Germinal center (tissue), 1 donor: Measurements from ENCODE around the gene PNPLA2.

Source experiments
- DNase-seq: peaks from one replicate; pipeline ENCODE4 v3.0.0; 2012; ENCODE audit warnings: mixed read lengths, low spot score

The PNPLA2 gene

GRCh38 chr11:819129-819931 is 616 bp downstream of the PNPLA2 start:
- DNase-seq: peak; percentile 95

DNA sequence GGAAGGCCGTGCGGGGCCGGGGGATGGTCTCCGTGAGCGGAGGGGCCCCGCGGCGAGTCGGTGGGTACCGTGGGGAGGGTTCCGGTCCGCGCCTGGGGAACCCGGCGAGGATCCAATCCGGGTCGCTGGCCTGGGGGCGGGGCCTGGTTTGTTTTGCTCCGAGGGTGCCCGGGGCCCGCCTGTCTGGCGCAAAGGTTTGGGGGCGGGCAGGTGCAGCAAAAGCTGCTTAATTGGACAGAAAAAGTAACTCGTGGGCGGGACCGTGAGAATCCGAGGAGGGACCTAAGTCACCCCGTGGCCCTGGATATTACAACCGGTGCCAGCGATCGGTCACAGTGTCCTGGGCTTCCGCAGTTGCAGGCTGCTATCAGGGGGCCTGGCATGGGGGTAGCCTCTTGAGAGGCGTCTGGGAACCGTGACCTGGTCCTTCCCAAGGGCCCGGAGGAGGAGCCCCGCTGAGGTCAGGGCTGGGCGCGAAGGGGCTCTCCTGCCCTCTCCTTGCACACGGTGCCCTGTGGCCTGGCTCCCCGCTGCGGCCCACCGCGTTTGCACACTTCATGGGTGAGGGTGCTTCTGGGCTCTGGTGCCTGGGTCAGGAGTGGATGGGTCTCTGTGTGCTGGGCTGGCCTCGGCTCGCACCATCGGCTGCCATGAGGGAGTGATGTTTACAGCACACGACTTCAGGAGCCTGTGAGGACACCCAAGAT is 1.4 kb downstream of the PNPLA2 start:
- DNase-seq: peak; percentile 91

- no peak for DNase-seq
Measured at GRCh38 chr11:820655-821511, 2.2 kb downstream of the PNPLA2 start.

GRCh38 chr11:821512-822371 is 3.0 kb downstream of the PNPLA2 start:
- DNase-seq: no peak

DNA sequence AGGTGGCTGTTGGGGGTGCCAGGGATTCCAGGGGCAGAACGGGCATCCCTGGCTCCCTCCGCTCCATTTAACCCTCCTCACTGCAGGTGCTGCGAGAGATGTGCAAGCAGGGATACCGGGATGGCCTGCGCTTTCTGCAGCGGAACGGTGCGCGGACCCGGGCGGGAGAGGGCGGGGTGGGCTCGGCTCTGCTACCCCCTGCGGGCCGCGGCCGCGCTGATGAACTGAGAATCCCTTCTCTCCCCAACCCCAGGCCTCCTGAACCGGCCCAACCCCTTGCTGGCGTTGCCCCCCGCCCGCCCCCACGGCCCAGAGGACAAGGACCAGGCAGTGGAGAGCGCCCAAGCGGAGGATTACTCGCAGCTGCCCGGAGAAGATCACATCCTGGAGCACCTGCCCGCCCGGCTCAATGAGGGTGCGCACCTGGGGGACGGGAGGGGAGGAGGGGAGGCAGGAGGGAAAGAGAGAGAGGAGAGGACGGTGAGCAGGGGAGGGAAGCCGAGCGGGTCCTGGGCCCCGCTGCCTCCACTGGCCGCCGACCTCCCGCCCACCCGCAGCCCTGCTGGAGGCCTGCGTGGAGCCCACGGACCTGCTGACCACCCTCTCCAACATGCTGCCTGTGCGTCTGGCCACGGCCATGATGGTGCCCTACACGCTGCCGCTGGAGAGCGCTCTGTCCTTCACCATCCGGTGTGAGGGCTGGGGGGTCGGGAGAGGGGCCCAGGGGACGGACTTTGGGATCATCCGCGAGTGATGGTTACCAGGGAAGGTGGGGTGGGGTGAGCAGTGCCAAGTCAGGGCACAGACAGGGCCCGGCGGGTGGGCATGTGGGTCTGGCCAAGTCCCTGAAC is 5.0 kb downstream of the PNPLA2 start:
- no peak for DNase-seq

GRCh38 chr11:824292-824880 is 5.7 kb downstream of the PNPLA2 start:
- no peak for DNase-seq

- no peak for DNase-seq
Measured at GRCh38 chr11:824942-825341, 6.2 kb downstream of the PNPLA2 start.

- DNase-seq: no peak
Measured at GRCh38 chr11:825366-826226, 6.9 kb downstream of the PNPLA2 start.

GRCh38 chr11:826227-826621 is 7.5 kb downstream of the PNPLA2 start:
- no peak for DNase-seq

- no peak for DNase-seq
Measured at GRCh38 chr11:826836-827145, 8.1 kb downstream of the PNPLA2 start.

- DNase-seq: no peak
Measured at GRCh38 chr11:827146-827896, 8.6 kb downstream of the PNPLA2 start.

GRCh38 chr11:827897-828192 is 9.1 kb downstream of the PNPLA2 start, which contains the start of gene CRACR2B:
TSS of gene CRACR2B (plus strand) at chr11:827919. CDS start at chr11:828608, 689 bp downstream.
- no peak for DNase-seq

GRCh38 chr11:828506-829175 is 9.9 kb downstream of the PNPLA2 start:
- DNase-seq: no peak

DNA sequence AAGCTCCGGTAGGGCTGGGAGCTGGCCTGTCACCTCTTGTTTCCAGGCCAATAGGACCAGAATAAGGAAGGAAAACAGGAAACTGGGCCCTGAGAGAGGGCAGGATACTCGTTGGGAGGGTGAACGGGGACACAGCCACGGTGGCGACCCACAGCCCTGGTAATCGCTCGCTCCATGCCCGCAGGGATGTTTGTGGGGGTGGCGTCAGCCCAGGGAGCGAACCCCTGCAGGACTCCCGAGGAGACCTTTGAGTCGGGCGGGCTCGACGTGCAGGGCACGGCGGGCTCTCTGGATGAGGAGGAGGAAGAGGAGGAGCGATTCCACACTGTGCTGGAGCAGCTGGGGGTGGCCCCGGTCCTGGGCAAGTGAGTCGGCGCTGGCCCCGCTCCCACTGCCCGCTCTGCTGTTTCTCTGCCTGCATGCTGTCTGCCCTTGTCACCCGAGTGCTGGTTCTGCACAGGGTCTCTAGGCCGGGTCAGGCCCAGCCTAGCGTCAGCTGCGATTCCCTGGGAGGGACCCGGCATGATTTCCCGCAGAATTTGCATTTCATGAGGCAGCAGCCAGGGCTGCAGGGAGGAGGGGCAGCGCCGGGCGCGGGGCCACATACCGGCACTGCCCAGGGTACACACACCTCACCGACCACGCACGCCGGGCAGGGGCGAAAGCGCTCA is 10.6 kb downstream of the PNPLA2 start:
- DNase-seq: no peak

DNA sequence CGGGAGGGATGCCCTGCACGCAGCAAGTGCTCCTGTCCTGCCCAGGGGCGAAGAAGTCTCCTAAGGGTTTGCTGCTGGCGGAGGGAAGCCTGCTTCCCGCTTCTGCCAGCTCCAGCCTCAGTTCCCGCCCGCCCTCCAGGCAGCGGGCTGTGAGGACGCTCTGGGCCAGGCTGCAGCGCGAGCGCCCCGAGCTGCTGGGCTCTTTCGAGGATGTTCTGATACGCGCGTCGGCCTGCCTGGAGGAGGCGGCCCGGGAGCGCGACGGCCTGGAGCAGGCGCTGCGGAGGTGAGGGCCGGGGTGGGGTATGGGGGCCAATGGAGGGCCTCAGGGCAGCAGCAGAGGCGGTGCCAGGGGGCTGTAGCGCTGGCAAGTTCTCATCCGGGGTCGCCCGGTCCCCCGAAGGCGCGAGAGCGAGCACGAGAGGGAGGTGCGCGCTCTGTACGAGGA is 11.2 kb downstream of the PNPLA2 start:
- no peak for DNase-seq

GRCh38 chr11:830295-831117 is 11.8 kb downstream of the PNPLA2 start:
- DNase-seq: peak; percentile 85
